Left colon (tissue), 2 donors: ENCODE measurements around the gene MROH7. TPM values are rescaled to one million over a fixed set of nuclear protein-coding genes. Genes with fewer than 3 reads are reported as not detected.

ENCODE experiments used
- ATAC-seq: fragments of 200-7000 bp; cut with Tn5 transposase; one replicate; pipeline ENCODE4 v1.9.1; 2020; ENCODE audit warnings: mild to moderate bottlenecking, moderate library complexity
- DNase-seq, 2 donors: peaks; one replicate each; pipeline ENCODE4 v3.0.0-alpha.2; 2020
- intact Hi-C, 2 donors: fragments of 100-400 bp; cut with DNase I in 1 of 2; cut with micrococcal nuclease in 1 of 2; formaldehyde crosslinking; loops; one replicate each; pipeline versions ENCODE4 v1.11.2 to v1.14.0; 2022; cut with DNase I, micrococcal nuclease
- total RNA-seq, 2 donors: library from RNA; stranded (reverse); fragmentation: NEBNext Ultra II Directional; extraction: Animal tissue kit (Norgen Biotek cat#: 25700); gene quantifications; one replicate each; pipeline ENCODE4 v1.2.1, GENCODE V29; 2021
- donor health status: DM: no; HTN: no; CAD: no.
- donor health status: DM: yes; HTN: yes; CAD: no.

The MROH7 gene
- total RNA-seq, 2 donors from 2014 or later, result 11.8 to 14.2 TPM

GRCh38 chr1:54754045-54754444 is 112.5 kb downstream of the MROH7 start:
- DNase-seq, result no peak
- no peak for ATAC-seq

GRCh38 chr1:54754486-54755285 is 113.1 kb downstream of the MROH7 start:
- ATAC-seq, result no peak
- intact Hi-C loops, result no loop called here
- DNase-seq, result no peak

More at GRCh38 chr1:54754045-54754444, 112.5 kb downstream of the MROH7 start:
- intact Hi-C loops, result no loop called here

GRCh38 chr1:54757833-54758232 is 116.2 kb downstream of the MROH7 start:
- intact Hi-C loops, result no loop called here
- ATAC-seq (no peak), DNase-seq (no peak)

- intact Hi-C loops, result no loop called here
These were observed 117.2 kb downstream of the MROH7 start for GRCh38 chr1:54758678-54759348.

More at GRCh38 chr1:54758678-54759348, 117.2 kb downstream of the MROH7 start:
- DNase-seq (no peak), ATAC-seq (no peak)

Other genes starting within 250 kb of the MROH7 start
- gene SSBP3, start 235.4 kb upstream of the MROH7 start, total RNA-seq, result 10 to 100 TPM; 61.7 to 74.2 TPM
- gene ACOT11, start 93.6 kb upstream of the MROH7 start, total RNA-seq, result 10 to 100 TPM; 59.7 to 77.0 TPM
- 1 to 10 TPM; 4.5 to 7.8 TPM for gene FAM151A, start 18.3 kb upstream of the MROH7 start, total RNA-seq
- 10 to 100 TPM; 12.2 to 12.6 TPM for gene TTC4, start 74.1 kb downstream of the MROH7 start, total RNA-seq
- gene PARS2, start 122.7 kb downstream of the MROH7 start, total RNA-seq, result 10 to 100 TPM in 1 of 2 donors, 1 to 10 TPM in 1; 9.3 to 11.3 TPM
- gene TTC22, start 159.5 kb downstream of the MROH7 start, total RNA-seq, result 10 to 100 TPM; 88.7 to 94.5 TPM
- 100 to 1,000 TPM; 217 to 298 TPM for gene DHCR24, start 245.4 kb downstream of the MROH7 start, total RNA-seq